Thyroid gland (tissue), 4 donors: ENCODE measurements around the gene BRD2. TPM values are rescaled to one million over a fixed set of nuclear protein-coding genes. Genes with fewer than 3 reads are reported as not detected.

ENCODE experiments used
- DNase-seq, 2 donors: peaks; one replicate each; pipeline ENCODE4 v3.0.0-alpha.2; 2019
- H3K27ac ChIP-seq, 3 donors: fragments of 200-600 bp; sonication (generic); 1 replicate in 2 of 3; 2 replicates in 1 of 3; pipeline ENCODE4 v1.5.1; 2016 to 2019; ENCODE audit warnings: mild to moderate bottlenecking in 1 of 3, moderate library complexity in 1 of 3
- H3K27me3 ChIP-seq: fragments of 200-600 bp; sonication (generic); one replicate; pipeline ENCODE4 v1.5.1; 2019
- H3K36me3 ChIP-seq, 2 donors: fragments of 200-600 bp; sonication (generic); one replicate each; pipeline ENCODE4 v1.5.1; 2016 to 2019
- H3K4me1 ChIP-seq, 2 donors: fragments of 200-600 bp; sonication (generic); one replicate each; pipeline ENCODE4 v1.5.1; 2017 to 2019
- H3K4me3 ChIP-seq, 3 donors: fragments of 200-600 bp; sonication (generic); replicated peaks in 1 of 3; 1 replicate in 2 of 3; 2 replicates in 1 of 3; pipeline ENCODE4 v1.5.1; 2016; ENCODE audit warnings: mild to moderate bottlenecking in 1 of 3
- H3K9me3 ChIP-seq: fragments of 200-600 bp; sonication (generic); one replicate; pipeline ENCODE4 v1.5.1; 2017
- POLR2A ChIP-seq, 2 donors: fragments of 450-650 bp; IDR thresholded peaks; one replicate each; pipeline ENCODE4 v1.6.1; 2017; ENCODE audit warnings: antibody characterized with exemption in 2 of 2, mild to moderate bottlenecking in 2 of 2, moderate library complexity in 1 of 2
- WGBS, 2 donors: methylation state at CpG; one replicate each; pipeline ENCODE4 v1.1.5; 2017; 5-methylcytosine and 5-hydroxymethylcytosine counted together
- intact Hi-C: fragments of 100-400 bp; cut with DNase I; formaldehyde crosslinking; loops from one replicate; pipeline ENCODE4 v1.15.1; 2023
- total RNA-seq, 4 donors: library from RNA; depleted of rRNA; stranded (reverse); fragments of >200 nt; gene quantifications; one replicate each; pipeline ENCODE4 v1.2.3, GENCODE V29; 2016
- TF ChIP-seq, protein P1 (sequence below), 6 experiments: fragments of 200-600 bp in 3 of 6; fragments of 450-650 bp in 3 of 6; sonication (generic) in 3 of 6; IDR thresholded peaks; one replicate each; pipeline ENCODE4 v1.5.1; 2016 to 2019; ENCODE audit warnings: antibody characterized with exemption in 6 of 6, mild to moderate bottlenecking in 2 of 6, inconsistent platforms in 1 of 6, moderate library complexity in 1 of 6

Gene BRD2
- total RNA-seq, 4 donors from 2014 or later: 206 to 282 (median 238) TPM

DNA sequence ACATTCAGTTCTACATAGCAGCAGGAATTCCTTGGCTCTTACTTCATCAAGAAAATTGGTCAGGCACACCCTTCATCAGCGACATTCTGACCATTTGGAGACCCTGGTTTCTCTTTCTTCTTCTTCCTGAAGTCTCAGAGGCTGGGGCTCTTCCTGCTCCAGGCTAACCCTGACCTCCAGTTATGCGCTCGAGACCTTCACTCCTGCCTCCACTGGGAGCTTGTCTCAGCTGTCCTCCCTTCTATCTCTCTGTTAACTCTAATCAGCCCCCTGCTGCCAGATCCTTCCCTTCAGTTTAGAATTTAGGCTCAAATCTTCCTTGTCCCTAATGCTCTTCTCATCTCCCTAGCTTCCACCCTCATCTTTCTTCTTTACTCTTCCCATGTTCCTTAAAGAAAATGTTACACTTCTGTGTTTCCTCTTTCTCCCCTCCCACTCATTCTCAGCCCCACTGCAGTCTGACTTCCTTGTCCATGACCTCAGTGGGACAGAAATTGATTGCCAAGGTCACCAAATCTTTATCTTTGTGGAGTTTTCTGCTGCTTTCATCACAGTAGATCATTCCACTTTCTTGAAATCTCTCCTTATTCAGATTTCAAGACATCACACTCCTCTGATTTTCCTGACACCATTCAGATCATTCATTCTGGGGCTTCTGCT, 49.4 kb downstream of the BRD2 start:
- H3K27ac ChIP-seq: peak overlapping the region in 2 of 3 donors; percentile 53 to 91

GRCh38 chr6:33018418-33018817, 50.0 kb downstream of the BRD2 start:
- H3K36me3 ChIP-seq: no peaks in the 10 kb centered on the region
- no peak for DNase-seq
- peak overlapping the region; percentile 53 to 91 (median 77) for H3K27ac ChIP-seq
- TF ChIP-seq, protein P1, sequence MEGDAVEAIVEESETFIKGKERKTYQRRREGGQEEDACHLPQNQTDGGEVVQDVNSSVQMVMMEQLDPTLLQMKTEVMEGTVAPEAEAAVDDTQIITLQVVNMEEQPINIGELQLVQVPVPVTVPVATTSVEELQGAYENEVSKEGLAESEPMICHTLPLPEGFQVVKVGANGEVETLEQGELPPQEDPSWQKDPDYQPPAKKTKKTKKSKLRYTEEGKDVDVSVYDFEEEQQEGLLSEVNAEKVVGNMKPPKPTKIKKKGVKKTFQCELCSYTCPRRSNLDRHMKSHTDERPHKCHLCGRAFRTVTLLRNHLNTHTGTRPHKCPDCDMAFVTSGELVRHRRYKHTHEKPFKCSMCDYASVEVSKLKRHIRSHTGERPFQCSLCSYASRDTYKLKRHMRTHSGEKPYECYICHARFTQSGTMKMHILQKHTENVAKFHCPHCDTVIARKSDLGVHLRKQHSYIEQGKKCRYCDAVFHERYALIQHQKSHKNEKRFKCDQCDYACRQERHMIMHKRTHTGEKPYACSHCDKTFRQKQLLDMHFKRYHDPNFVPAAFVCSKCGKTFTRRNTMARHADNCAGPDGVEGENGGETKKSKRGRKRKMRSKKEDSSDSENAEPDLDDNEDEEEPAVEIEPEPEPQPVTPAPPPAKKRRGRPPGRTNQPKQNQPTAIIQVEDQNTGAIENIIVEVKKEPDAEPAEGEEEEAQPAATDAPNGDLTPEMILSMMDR (IDR thresholded peaks at IDR 0.05): no peak
- H3K4me3 ChIP-seq: peak overlapping the region in 1 of 3 donors; percentile 8
- intact Hi-C loops: loop anchor here (10.0 kb wide), 1 partner anchor 226 kb away; no protein-coding TSS in a partner anchor
- H3K9me3 ChIP-seq: no peaks in the 10 kb centered on the region
- H3K4me1 ChIP-seq: peaks cover 5 to 17% of the 10 kb centered on the region in 2 donors
- H3K27me3 ChIP-seq: peaks cover 3% of the 10 kb centered on the region

More for the DNA sequence above, 49.4 kb downstream of the BRD2 start:
- intact Hi-C loops: loop anchor here (10.0 kb wide), 1 partner anchor 227 kb away; no protein-coding TSS in a partner anchor
- no peak overlapping the region for H3K4me3 ChIP-seq
- TF ChIP-seq, protein P1 (IDR thresholded peaks at IDR 0.05): no peak
- peaks cover 3% of the 10 kb centered on the region for H3K27me3 ChIP-seq
- DNase-seq: no peak
- H3K9me3 ChIP-seq: no peaks in the 10 kb centered on the region
- no peaks in the 10 kb centered on the region for H3K36me3 ChIP-seq
- 67 to 84% methylated on average over 3 of the region's 3 CpGs for WGBS, 2 donors
- H3K4me1 ChIP-seq: peaks cover 5 to 17% of the 10 kb centered on the region in 2 donors

- H3K27me3 ChIP-seq: no peaks in the 10 kb centered on the region
- H3K27ac ChIP-seq: peak overlapping the region; percentile 53 to 91 (median 77)
- WGBS, 2 donors: 1 to 2% methylated on average over 6 of the region's 6 CpGs
- H3K36me3 ChIP-seq: no peaks in the 10 kb centered on the region
- DNase-seq: peak; percentile 86
- no peaks in the 10 kb centered on the region for H3K9me3 ChIP-seq
- TF ChIP-seq, protein P1 (IDR thresholded peaks at IDR 0.05): no peak
- peak in 1 of 2 donors; percentile 56 for TF ChIP-seq POLR2A (IDR thresholded peaks at IDR 0.05)
- intact Hi-C loops: loop anchor here (10.0 kb wide), 1 partner anchor 226 kb away; no protein-coding TSS in a partner anchor
- H3K4me1 ChIP-seq: peaks cover 5 to 17% of the 10 kb centered on the region in 2 donors
- H3K4me3 ChIP-seq: peak overlapping the region in 2 of 3 donors; percentile 5 to 8
Measured at GRCh38 chr6:33018904-33019303, 50.5 kb downstream of the BRD2 start.

- Histone ChIP-seq H3K4me3 (no peak overlapping the region), H3K27ac (peak overlapping the region; percentile 53 to 91 (median 77)), H3K9me3 (no peaks in the 10 kb centered on the region), H3K4me1 (peaks cover 5 to 17% of the 10 kb centered on the region in 2 donors), H3K36me3 (no peaks in the 10 kb centered on the region), H3K27me3 (no peaks in the 10 kb centered on the region)
- intact Hi-C loops: loop anchor here (10.0 kb wide), 1 partner anchor 225 kb away; no protein-coding TSS in a partner anchor
- TF ChIP-seq, protein P1 (IDR thresholded peaks at IDR 0.05): no peak
- no peak for TF ChIP-seq POLR2A (IDR thresholded peaks at IDR 0.05)
- no peak for DNase-seq
Measured at GRCh38 chr6:33019372-33019771, 51.0 kb downstream of the BRD2 start.

GRCh38 chr6:33021917-33022316, 53.5 kb downstream of the BRD2 start:
- Histone ChIP-seq H3K36me3 (no peaks in the 10 kb centered on the region), H3K4me1 (peaks cover 5 to 17% of the 10 kb centered on the region in 2 donors), H3K4me3 (no peak overlapping the region), H3K27me3 (no peaks in the 10 kb centered on the region), H3K9me3 (no peaks in the 10 kb centered on the region), H3K27ac (no peak overlapping the region)
- TF ChIP-seq POLR2A (IDR thresholded peaks at IDR 0.05): no peak
- TF ChIP-seq, protein P1 (IDR thresholded peaks at IDR 0.05): no peak
- WGBS, 2 donors: 90 to 100% methylated on average over 11 of the region's 11 CpGs
- DNase-seq: no peak
- intact Hi-C loops: no loop called here
